GM19372 (cell line): ENCODE data around the gene TBL1X.

Source experiments
- ATAC-seq: cut with Tn5 transposase; IDR thresholded peaks from one replicate; pipeline ENCODE4 v1.9.1; 2021; ENCODE audit warnings: mild to moderate bottlenecking, low read depth, moderate library complexity; ENCODE audit not compliant: unreplicated experiment

TBL1X gene

GRCh38 chrX:9785944-9786797 lies 321.3 kb downstream of the TBL1X start, which contains the start of gene SHROOM2:
Gene SHROOM2 (plus strand): TSS chrX:9786429. CDS start chrX:9786546, 117 bp downstream.
- ATAC-seq = no peak

GRCh38 chrX:9786798-9787635 lies 322.2 kb downstream of the TBL1X start:
- ATAC-seq = no peak

DNA sequence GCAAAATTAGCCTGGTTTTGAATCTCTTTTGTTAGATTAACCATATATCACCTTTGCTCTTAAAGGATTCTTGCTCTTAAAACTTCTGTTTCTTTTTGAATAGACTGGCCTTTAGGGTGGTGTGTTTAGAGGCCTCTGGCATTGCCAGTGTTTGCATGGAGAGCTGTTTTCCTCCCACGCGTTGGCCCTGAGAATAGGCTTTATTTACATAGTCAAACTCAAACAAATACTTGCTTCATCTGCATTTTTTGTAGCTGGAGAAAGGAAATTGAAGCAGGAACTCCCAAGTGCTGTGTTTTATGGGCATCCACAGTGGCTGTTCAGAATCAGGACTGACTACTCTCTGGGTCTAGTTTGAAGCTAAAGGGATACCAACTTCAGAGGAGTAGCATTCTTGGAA lies 324.1 kb downstream of the TBL1X start:
- ATAC-seq = no peak

- no peak for ATAC-seq
Observed at GRCh38 chrX:9789555-9789954, 324.7 kb downstream of the TBL1X start.
